Urinary bladder (tissue), 4 donors: Measurements from ENCODE around the gene NFE2L3. TPM values are rescaled to one million over a fixed set of nuclear protein-coding genes. Genes with fewer than 3 reads are reported as not detected.
"Not testable (repeated sequence)": the region's sequence is repeated elsewhere in the genome, so short reads cannot be mapped to it uniquely, and the experiment has no call there.

Experiments used
- DNase-seq: peaks from one replicate; pipeline ENCODE4 v3.0.0-alpha.2; 2015; ENCODE audit errors: extremely low spot score
- H3K27ac ChIP-seq: one replicate; pipeline ENCODE4 v1.5.1; 2013; ENCODE audit warnings: low read depth, mild to moderate bottlenecking, moderate library complexity
- H3K36me3 ChIP-seq: one replicate; pipeline ENCODE4 v1.6.1; 2013; ENCODE audit warnings: mild to moderate bottlenecking, moderate library complexity; ENCODE audit not compliant: insufficient read depth
- H3K4me1 ChIP-seq: one replicate; pipeline ENCODE4 v1.6.1; 2013; ENCODE audit warnings: mild to moderate bottlenecking, moderate library complexity; ENCODE audit not compliant: insufficient read depth
- H3K4me3 ChIP-seq: one replicate; pipeline ENCODE4 v1.5.1; 2013; ENCODE audit warnings: low read depth, low read length
- WGBS: extraction: QIAGEN DNeasy Blood & Tissue Kit; methylation state at CpG from one replicate; pipeline ENCODE4 v1.1.7; 2013; 5-methylcytosine and 5-hydroxymethylcytosine counted together
- polyA plus RNA-seq: library from polyadenylated mRNA; stranded (reverse); fragments of 200-250 nt; gene quantifications from one replicate; pipeline ENCODE4 v1.2.3, GENCODE V29; 2013
- total RNA-seq: library from RNA; depleted of rRNA; stranded (reverse); fragments of >200 nt; gene quantifications from one replicate; pipeline ENCODE4 v1.2.3, GENCODE V29; 2014
- donor health status: healthy with polysubstance abuse.
- donor health status: healthy.

NFE2L3 gene
- total and polyA plus RNA-seq, 2 donors: 2.4 to 2.7 TPM

DNA sequence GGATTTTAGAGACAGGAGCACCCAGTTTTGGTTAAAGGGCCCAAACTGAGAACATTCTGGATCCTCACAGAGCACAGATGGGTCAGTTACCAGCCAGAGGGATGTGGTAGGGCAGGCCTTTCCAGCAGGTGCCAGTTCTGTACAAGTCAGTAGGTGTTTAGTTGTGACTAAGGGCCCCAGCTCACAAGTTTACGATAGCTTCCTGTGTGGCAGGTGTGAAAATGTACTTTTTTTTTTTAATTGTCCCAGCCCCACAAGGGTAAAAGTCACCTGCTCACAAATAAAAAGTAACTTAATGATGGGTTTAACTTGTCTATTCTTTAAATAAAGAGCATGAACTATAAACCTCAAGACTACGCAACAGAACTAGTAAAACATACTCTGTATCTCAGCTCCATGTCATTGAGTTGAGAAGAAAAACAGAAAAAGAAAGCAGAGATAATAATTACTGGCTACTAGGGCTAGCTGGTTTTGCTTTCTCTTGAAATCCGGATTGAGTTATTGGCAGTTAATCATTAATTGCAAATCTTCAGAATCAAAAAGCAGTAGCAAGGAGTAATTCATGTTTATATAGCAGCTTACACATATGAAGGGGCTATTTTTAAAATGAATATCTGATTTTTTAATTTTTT lies 15.4 kb downstream of the NFE2L3 start:
- H3K27ac ChIP-seq: no peak overlapping the region
- no peaks in the 10 kb centered on the region for H3K4me1 ChIP-seq
- no peak overlapping the region for H3K4me3 ChIP-seq
- H3K36me3 ChIP-seq: no peaks in the 10 kb centered on the region
- 80% methylated on average over 3 of the region's 3 CpGs for WGBS
- no peak for DNase-seq

DNA sequence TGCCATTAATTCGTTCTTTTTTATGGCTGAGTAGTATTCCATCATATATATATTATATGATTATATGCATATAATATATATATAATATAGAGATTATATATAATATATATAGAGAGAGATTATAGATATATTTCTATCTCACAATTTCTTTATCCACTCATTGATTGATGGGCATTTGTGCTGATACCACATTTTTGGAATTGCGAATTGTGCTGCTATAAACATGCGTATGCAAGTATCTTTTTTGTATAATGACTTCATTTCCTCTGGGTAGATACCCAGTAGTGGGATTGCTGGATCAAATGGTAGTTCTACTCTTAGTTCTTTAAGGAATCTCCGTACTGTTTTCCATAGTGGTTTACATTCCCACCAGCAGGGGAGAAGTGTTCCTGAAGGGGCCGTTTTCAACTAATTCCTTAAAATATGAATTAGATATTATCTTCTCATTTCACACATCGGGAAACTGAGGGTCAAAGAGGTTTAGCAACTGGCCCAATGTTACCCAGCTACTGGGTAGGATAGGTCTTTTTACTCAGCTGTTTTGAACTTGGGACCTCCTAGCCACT lies 16.5 kb downstream of the NFE2L3 start:
- DNase-seq: no peak
- 81% methylated on average over 6 of the region's 6 CpGs for WGBS
- Histone ChIP-seq H3K27ac (no peak overlapping the region), H3K4me1 (no peaks in the 10 kb centered on the region), H3K36me3 (no peaks in the 10 kb centered on the region), H3K4me3 (no peak overlapping the region)

- Histone ChIP-seq H3K4me1 (no peaks in the 10 kb centered on the region), H3K36me3 (no peaks in the 10 kb centered on the region), H3K4me3 (no peak overlapping the region), H3K27ac (no peak overlapping the region)
- WGBS: 75% methylated on average over 3 of the region's 3 CpGs
- no peak for DNase-seq
These were observed 17.3 kb downstream of the NFE2L3 start for GRCh38 chr7:26169271-26169670.

GRCh38 chr7:26170663-26171062 lies 18.7 kb downstream of the NFE2L3 start:
- no peaks in the 10 kb centered on the region for H3K4me1 ChIP-seq
- H3K4me3 ChIP-seq: no peak overlapping the region
- DNase-seq: no peak
- no peak overlapping the region for H3K27ac ChIP-seq
- H3K36me3 ChIP-seq: no peaks in the 10 kb centered on the region
- WGBS: 86% methylated on average over 1 of the region's 1 CpG

- no peak for DNase-seq
- 93% methylated on average over 2 of the region's 2 CpGs for WGBS
- Histone ChIP-seq H3K36me3 (no peaks in the 10 kb centered on the region), H3K4me1 (no peaks in the 10 kb centered on the region), H3K27ac (no peak overlapping the region), H3K4me3 (no peak overlapping the region)
These were observed 19.6 kb downstream of the NFE2L3 start for GRCh38 chr7:26171601-26172000.

DNA sequence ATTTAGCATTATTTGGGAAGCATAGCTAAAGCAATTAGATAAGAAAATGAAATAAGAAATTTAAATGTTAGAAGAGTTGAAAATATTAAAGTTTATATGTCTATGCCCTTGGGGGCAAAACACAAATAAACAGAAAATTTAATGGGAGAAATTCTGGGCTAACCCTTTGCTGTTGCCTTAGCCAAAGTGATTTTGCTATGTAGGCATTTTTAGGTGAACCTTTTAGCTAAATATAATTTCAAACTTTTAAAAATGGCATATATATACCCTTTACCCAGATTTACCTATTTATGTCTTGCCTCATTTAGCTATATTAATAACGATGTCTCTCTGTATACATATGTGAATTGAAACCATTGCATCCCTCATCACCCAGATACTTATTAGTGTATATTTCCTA lies 20.1 kb downstream of the NFE2L3 start:
- no peak overlapping the region for H3K27ac ChIP-seq
- no peak overlapping the region for H3K4me3 ChIP-seq
- no peaks in the 10 kb centered on the region for H3K4me1 ChIP-seq
- WGBS: 97% methylated on average over 1 of the region's 1 CpG
- H3K36me3 ChIP-seq: no peaks in the 10 kb centered on the region
- no peak for DNase-seq

DNA sequence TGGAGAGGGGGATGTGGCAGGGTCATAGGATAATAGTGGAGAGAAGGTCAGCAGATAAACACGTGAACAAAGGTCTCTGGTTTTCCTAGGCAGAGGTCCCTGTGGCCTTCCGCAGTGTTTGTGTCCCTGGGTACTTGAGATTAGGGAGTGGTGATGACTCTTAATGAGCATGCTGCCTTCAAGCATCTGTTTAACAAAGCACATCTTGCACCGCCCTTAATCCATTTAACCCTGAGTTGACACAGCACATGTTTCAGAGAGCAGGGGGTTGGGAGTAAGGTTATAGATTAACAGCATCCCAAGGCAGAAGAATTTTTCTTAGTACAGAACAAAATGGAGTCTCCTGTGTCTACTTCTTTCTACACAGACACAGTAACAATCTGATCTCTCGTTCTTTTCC lies 23.9 kb downstream of the NFE2L3 start:
- H3K36me3 ChIP-seq, H3K27ac ChIP-seq, H3K4me1 ChIP-seq, H3K4me3 ChIP-seq, DNase-seq: not testable (repeated sequence)
- 89% methylated on average over 2 of the region's 4 CpGs for WGBS

DNA sequence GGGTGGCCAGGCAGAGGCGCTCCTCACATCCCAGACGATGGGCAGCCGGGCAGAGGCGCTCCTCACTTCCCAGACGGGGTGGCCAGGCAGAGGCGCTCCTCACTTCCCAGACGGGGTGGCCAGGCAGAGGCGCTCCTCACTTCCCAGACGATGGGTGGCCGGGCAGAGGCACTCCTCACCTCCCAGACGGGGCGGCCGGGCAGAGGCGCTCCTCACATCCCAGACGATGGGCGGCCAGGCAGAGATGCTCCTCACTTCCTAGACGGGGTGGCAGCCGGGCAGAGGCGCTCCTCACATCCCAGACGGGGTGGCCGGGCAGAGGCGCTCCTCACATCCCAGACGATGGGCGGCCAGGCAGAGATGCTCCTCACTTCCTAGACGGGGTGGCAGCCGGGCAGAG lies 24.7 kb downstream of the NFE2L3 start:
- not testable (repeated sequence) for DNase-seq, H3K27ac ChIP-seq
- WGBS: 95% methylated on average over 19 of the region's 26 CpGs

DNA sequence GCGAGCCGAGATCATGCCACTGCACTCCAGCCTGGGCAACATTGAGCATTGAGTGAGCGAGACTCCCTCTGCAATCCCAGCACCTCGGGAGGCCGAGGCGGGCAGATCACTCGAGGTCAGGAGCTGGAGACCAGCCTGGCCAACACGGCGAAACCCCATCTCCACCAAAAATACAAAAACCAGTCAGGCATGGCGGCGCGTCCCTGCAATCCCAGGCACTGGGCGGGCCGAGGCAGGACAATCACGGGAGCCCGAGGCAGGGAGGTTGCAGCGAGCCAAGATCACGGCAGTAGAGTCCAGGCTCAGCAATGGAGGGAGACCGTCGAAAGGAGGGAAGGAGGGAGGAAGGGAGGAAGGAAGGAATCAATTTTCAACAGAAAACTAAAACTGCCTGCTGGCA lies 25.3 kb downstream of the NFE2L3 start:
- not testable (repeated sequence) for DNase-seq, H3K27ac ChIP-seq, H3K36me3 ChIP-seq, H3K4me3 ChIP-seq, H3K4me1 ChIP-seq
- WGBS: 94% methylated on average over 20 of the region's 20 CpGs

More for the DNA sequence above, 24.7 kb downstream of the NFE2L3 start:
- H3K36me3 ChIP-seq, H3K4me3 ChIP-seq, H3K4me1 ChIP-seq: not testable (repeated sequence)

DNA sequence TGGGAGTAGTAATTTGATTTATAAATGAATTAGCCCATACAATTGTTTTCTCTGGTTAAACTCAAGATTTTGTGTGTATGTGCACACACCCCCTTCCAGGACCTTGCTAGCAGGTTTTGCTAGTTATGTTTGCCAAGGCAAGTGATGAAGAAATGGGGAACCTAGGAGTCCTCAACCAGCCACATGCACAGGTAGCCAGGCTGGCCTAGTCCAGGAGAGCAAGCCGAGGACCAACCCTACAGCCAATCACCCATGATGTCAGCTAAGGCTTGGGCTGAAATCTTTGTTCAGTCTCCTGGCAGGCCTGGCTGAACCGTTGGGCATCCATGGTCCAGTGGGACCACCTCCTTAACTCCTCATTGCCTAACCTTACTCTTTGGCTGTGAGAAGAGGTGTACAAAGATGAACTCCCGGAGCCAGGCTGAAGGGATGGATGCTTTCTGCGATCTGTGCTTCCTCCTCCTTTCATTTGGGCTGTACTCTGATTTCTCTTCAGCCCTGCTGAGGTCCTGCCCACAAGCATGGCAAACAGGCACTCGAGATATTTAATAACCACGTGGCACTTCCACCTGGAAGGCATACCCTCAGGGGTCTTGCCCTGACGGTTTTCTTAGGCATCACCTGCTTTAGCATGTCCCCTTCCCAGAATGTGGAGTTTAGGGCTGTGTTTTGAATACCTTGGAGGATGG lies 26.4 kb downstream of the NFE2L3 start:
- Histone ChIP-seq H3K4me1 (no peaks in the 10 kb centered on the region), H3K36me3 (no peaks in the 10 kb centered on the region), H3K27ac (no peak overlapping the region), H3K4me3 (no peak overlapping the region)
- 86% methylated on average over 7 of the region's 7 CpGs for WGBS
- DNase-seq: no peak

DNA sequence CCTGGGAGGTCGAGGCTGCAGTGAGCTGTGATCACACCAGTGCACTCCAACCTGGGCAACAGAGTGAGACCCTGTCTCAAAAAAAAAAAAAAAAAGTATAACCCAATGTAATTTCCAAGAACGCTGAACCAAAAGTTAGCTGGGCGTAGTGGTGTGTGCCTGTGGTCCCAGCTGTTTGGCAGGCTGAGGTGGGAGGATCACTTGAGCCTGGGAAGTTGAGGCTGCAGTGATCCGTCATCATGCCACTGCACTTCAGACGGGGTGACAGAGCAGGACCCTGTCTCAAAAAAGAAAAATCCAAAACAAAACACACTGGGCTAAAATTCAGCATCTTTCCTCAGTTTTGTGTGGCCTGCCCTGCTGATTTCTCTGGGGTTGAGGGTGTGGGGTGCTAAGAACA lies 27.4 kb downstream of the NFE2L3 start:
- Histone ChIP-seq H3K4me3 (no peak overlapping the region), H3K36me3 (no peaks in the 10 kb centered on the region), H3K27ac (no peak overlapping the region), H3K4me1 (no peaks in the 10 kb centered on the region)
- WGBS: 80% methylated on average over 5 of the region's 5 CpGs
- no peak for DNase-seq

DNA sequence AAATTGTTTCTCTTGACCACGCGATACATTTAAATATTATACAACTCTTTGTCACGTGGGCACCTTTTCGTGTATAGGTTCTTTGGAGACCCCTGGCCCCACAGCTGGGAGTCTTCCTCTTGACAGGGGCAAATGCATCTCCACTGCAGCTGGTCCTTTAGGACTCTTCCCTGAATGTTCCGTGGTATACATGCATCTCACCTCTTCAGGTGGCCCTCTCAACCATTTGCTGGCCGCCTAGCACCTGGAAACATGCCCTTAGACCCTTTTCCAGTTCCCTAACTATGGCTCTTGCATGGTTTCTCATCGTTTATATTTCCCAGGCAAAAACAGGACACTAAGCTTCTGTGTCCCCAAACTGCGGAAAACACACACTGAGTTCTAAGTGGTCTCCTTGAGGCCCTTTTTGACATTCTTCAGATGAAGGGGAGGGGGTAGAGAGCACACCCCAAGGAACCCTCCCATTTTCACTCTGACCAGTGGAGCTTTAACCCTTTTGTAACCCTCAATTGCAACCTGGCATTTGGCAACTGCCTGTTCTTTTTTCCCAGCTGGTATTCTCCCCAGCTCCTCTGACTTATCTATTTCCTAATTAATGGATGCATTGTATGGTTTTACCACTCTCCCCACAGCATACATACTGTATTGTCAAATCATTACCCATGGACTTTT lies 28.0 kb downstream of the NFE2L3 start:
- no peaks in the 10 kb centered on the region for H3K36me3 ChIP-seq
- no peak overlapping the region for H3K4me3 ChIP-seq
- H3K4me1 ChIP-seq: no peaks in the 10 kb centered on the region
- no peak for DNase-seq
- H3K27ac ChIP-seq: no peak overlapping the region
- 56% methylated on average over 8 of the region's 8 CpGs for WGBS

DNA sequence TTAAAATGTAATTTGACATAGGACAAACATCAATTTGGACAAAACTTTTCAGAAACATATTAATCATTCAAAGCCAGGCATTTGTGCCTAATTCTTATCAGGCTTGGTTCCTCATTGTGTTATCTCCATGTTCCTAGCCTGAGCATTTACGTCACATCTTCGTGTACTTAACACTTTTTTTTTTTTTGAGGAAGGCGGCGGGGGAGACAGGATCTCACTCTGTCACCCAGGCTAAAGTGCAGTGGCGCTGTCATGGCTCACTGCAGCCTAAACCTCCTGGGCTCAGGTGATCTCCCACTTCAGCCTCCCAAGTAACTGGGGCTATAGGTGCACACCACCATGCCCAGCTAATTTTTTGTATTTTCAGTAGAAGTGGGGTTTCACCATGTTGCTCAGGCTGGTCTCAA lies 28.8 kb downstream of the NFE2L3 start:
- WGBS: 56% methylated on average over 5 of the region's 5 CpGs
- Histone ChIP-seq H3K27ac (no peak overlapping the region), H3K36me3 (no peaks in the 10 kb centered on the region), H3K4me3 (no peak overlapping the region), H3K4me1 (no peaks in the 10 kb centered on the region)
- no peak for DNase-seq
